H9 (cell line): ENCODE data around the gene NEIL1. TPM values are rescaled to one million over a fixed set of nuclear protein-coding genes. Genes with fewer than 3 reads are reported as not detected.

Experiments
- DNase-seq: peaks from one replicate; pipeline ENCODE4 v3.0.0-alpha.2; 2017
- H2AFZ ChIP-seq: one replicate; pipeline ENCODE4 v1.6.1; 2013; ENCODE audit warnings: mild to moderate bottlenecking, low read length, control low read depth, moderate library complexity
- H2AK5ac ChIP-seq: 2 replicates; pipeline ENCODE4 v1.6.1; 2013; ENCODE audit warnings: low read length, control low read depth, mixed read lengths; ENCODE audit not compliant: insufficient read length
- H2BK120ac ChIP-seq: one replicate; pipeline ENCODE4 v1.6.1; 2013; ENCODE audit warnings: low read depth, mild to moderate bottlenecking, low read length, control low read depth, inconsistent platforms; ENCODE audit not compliant: poor library complexity, severe bottlenecking
- H2BK12ac ChIP-seq: 2 replicates; pipeline ENCODE4 v1.6.1; 2013; ENCODE audit warnings: low read length, control low read depth, mixed read lengths, low read depth; ENCODE audit not compliant: insufficient read length
- H2BK15ac ChIP-seq: 2 replicates; pipeline ENCODE4 v1.6.1; 2013; ENCODE audit warnings: low read depth, low read length, control low read depth
- H2BK20ac ChIP-seq: one replicate; pipeline ENCODE4 v1.6.1; 2013; ENCODE audit warnings: low read depth, mild to moderate bottlenecking, low read length, control low read depth, inconsistent platforms; ENCODE audit not compliant: poor library complexity, severe bottlenecking
- H2BK5ac ChIP-seq: 2 replicates; pipeline ENCODE4 v1.6.1; 2013; ENCODE audit warnings: low read length, control low read depth, mixed read lengths; ENCODE audit not compliant: insufficient read length
- H3K14ac ChIP-seq: 2 replicates; pipeline ENCODE4 v1.6.1; 2013; ENCODE audit warnings: low read length, control low read depth; ENCODE audit not compliant: insufficient read depth
- H3K18ac ChIP-seq: 2 replicates; pipeline ENCODE4 v1.6.1; 2013; ENCODE audit warnings: low read depth, mild to moderate bottlenecking, mixed read lengths, low read length, control low read depth; ENCODE audit not compliant: insufficient read length
- H3K23ac ChIP-seq: 2 replicates; pipeline ENCODE4 v1.6.1; 2013; ENCODE audit warnings: low read length, control low read depth, mixed read lengths, low read depth; ENCODE audit not compliant: insufficient read length
- H3K23me2 ChIP-seq: 2 replicates; pipeline ENCODE4 v1.6.1; 2013; ENCODE audit warnings: low read depth, mild to moderate bottlenecking, mixed read lengths, low read length, control low read depth; ENCODE audit not compliant: insufficient read length, poor library complexity, severe bottlenecking
- H3K27ac ChIP-seq: 2 replicates; pipeline ENCODE4 v1.5.1; 2013; ENCODE audit warnings: low read length, control low read depth, mixed read lengths, low read depth; ENCODE audit not compliant: insufficient read length
- H3K27me3 ChIP-seq: 2 replicates; pipeline ENCODE4 v1.6.1; 2013; ENCODE audit warnings: low read length, control low read depth, inconsistent platforms; ENCODE audit not compliant: insufficient read depth
- H3K4ac ChIP-seq: 2 replicates; pipeline ENCODE4 v1.6.1; 2013; ENCODE audit warnings: low read depth, mild to moderate bottlenecking, control low read depth, inconsistent platforms, low read length, moderate library complexity
- H3K4me1 ChIP-seq: 2 replicates; pipeline ENCODE4 v1.6.1; 2013; ENCODE audit warnings: low read length, control low read depth, inconsistent platforms; ENCODE audit not compliant: insufficient read depth
- H3K4me2 ChIP-seq: 2 replicates; pipeline ENCODE4 v1.6.1; 2013; ENCODE audit warnings: low read length, control low read depth, mixed read lengths; ENCODE audit not compliant: insufficient read length, insufficient read depth
- H3K56ac ChIP-seq: 2 replicates; pipeline ENCODE4 v1.6.1; 2013; ENCODE audit warnings: low read depth, mild to moderate bottlenecking, mixed read lengths, low read length, control low read depth; ENCODE audit not compliant: insufficient read length
- H3K79me1 ChIP-seq: 2 replicates; pipeline ENCODE4 v1.6.1; 2013; ENCODE audit warnings: low read depth, mild to moderate bottlenecking, moderate library complexity, low read length, control low read depth, inconsistent platforms; ENCODE audit not compliant: insufficient read depth, poor library complexity, severe bottlenecking
- H3K79me2 ChIP-seq: 2 replicates; pipeline ENCODE4 v1.6.1; 2013; ENCODE audit warnings: low read length, control low read depth, inconsistent platforms; ENCODE audit not compliant: insufficient read depth
- H3K9ac ChIP-seq: 2 replicates; pipeline ENCODE4 v1.6.1; 2013; ENCODE audit warnings: low read length, control low read depth, mixed read lengths; ENCODE audit not compliant: insufficient read length; ENCODE audit errors: extremely low read depth
- H3K9me3 ChIP-seq: one replicate; pipeline ENCODE4 v1.6.1; 2013; ENCODE audit warnings: low read depth, low read length, inconsistent platforms; ENCODE audit not compliant: control insufficient read depth
- H3T11ph ChIP-seq: one replicate; pipeline ENCODE4 v1.6.1; 2013; ENCODE audit warnings: mild to moderate bottlenecking, low read length, control low read depth, inconsistent platforms
- H4K20me1 ChIP-seq: one replicate; pipeline ENCODE4 v1.6.1; 2013; ENCODE audit not compliant: control insufficient read depth, insufficient read length, insufficient read depth
- H4K5ac ChIP-seq: 2 replicates; pipeline ENCODE4 v1.6.1; 2013; ENCODE audit warnings: low read depth, mild to moderate bottlenecking, mixed read lengths, low read length, control low read depth; ENCODE audit not compliant: insufficient read length
- H4K8ac ChIP-seq: replicated peaks from 2 replicates; pipeline ENCODE4 v1.6.1; 2013; ENCODE audit warnings: low read length, control low read depth, mixed read lengths, low read depth; ENCODE audit not compliant: insufficient read length
- H4K91ac ChIP-seq: 2 replicates; pipeline ENCODE4 v1.6.1; 2013; ENCODE audit warnings: low read depth, mild to moderate bottlenecking, moderate library complexity, mixed read lengths, low read length, control low read depth; ENCODE audit not compliant: insufficient read length
- H3K27ac Mint-ChIP-seq, 3 experiments: 2 replicates in 2 of 3; 3 replicates in 1 of 3; pipeline ENCODE4 v1.8.0; 2020 to 2021; ENCODE audit warnings: mixed read lengths in 3 of 3, mild to moderate bottlenecking in 1 of 3, moderate library complexity in 1 of 3
- H3K27me3 Mint-ChIP-seq: 2 replicates; pipeline ENCODE4 v1.8.0; 2021; ENCODE audit warnings: low read depth, mild to moderate bottlenecking, moderate library complexity, mixed read lengths
- H3K36me3 Mint-ChIP-seq, 3 experiments: 2 replicates in 2 of 3; 3 replicates in 1 of 3; pipeline ENCODE4 v1.8.0; 2020 to 2021; ENCODE audit warnings: low read depth in 3 of 3, mixed read lengths in 3 of 3; ENCODE audit not compliant: insufficient read depth in 1 of 3
- H3K4me1 Mint-ChIP-seq, 2 experiments: 2 replicates each; pipeline ENCODE4 v1.8.0; 2020; ENCODE audit warnings: mixed read lengths in 2 of 2
- H3K4me3 Mint-ChIP-seq, 2 experiments: 2 replicates in 1 of 2; 3 replicates in 1 of 2; pipeline ENCODE4 v1.8.0; 2020 to 2021; ENCODE audit warnings: mild to moderate bottlenecking in 2 of 2, mixed read lengths in 2 of 2, moderate library complexity in 1 of 2
- H3K9me3 Mint-ChIP-seq, 2 experiments: 2 replicates in 1 of 2; 3 replicates in 1 of 2; pipeline ENCODE4 v1.8.0; 2020; ENCODE audit warnings: mild to moderate bottlenecking in 2 of 2, mixed read lengths in 2 of 2, moderate library complexity in 1 of 2
- CTCF ChIP-seq: fragments of 200-600 bp; sonication (generic); conservative IDR thresholded peaks from 3 replicates; pipeline ENCODE4 v1.8.0; 2021; ENCODE audit warnings: antibody characterized with exemption, mild to moderate bottlenecking
- WGBS: extraction: QIAGEN DNeasy Blood & Tissue Kit; methylation state at CpG from one replicate; pipeline ENCODE4 v1.1.7; 2013; ENCODE audit warnings: missing lambda C conversion rate, low lambda C conversion rate, mixed read lengths; ENCODE audit not compliant: insufficient read length; ENCODE audit errors: extremely low coverage; 5-methylcytosine and 5-hydroxymethylcytosine counted together
- total RNA-seq: library from RNA; stranded (reverse); gene quantifications from 2 replicates; pipeline ENCODE4 v1.2.1, GENCODE V29; 2021

NEIL1 gene
- total RNA-seq, 1 experiment from 2014 or later, result 16.5 TPM

GRCh38 chr15:75360391-75360790, 13.6 kb downstream of the NEIL1 start:
- Histone ChIP-seq H4K5ac (no peak overlapping the region), H3K4me2 (no peak overlapping the region), H3K9me3 (no peaks in the 10 kb centered on the region), H3K4ac (no peak overlapping the region), H2BK20ac (no peak overlapping the region), H3K79me2 (no peaks in the 10 kb centered on the region), H3K4me1 (no peaks in the 10 kb centered on the region), H3K79me1 (no peaks in the 10 kb centered on the region), H2BK12ac (no peak overlapping the region), H3K56ac (no peak overlapping the region), H4K8ac (no peak overlapping the region), H3K27ac (no peak overlapping the region), H3K23me2 (no peaks in the 10 kb centered on the region), H3K14ac (no peak overlapping the region), H2AFZ (no peak overlapping the region), H3K18ac (no peak overlapping the region), H3K23ac (no peak overlapping the region), H4K91ac (no peak overlapping the region), H2BK15ac (no peak overlapping the region), H3K9ac (no peak overlapping the region), H4K20me1 (no peaks in the 10 kb centered on the region), H2AK5ac (no peak overlapping the region), H3K27me3 (no peaks in the 10 kb centered on the region), H2BK5ac (no peak overlapping the region), H2BK120ac (no peak overlapping the region), H3T11ph (no peak overlapping the region)
- Mint-ChIP-seq H3K4me1 (no peaks in the 10 kb centered on the region; a peak in 1 of 4 replicates), H3K36me3 (peaks cover 10 to 41% (median 35%) of the 10 kb centered on the region in 3 experiments; a peak in 6 of 7 replicates), H3K27me3 (peaks cover 1% of the 10 kb centered on the region; the same call in 1 of the 2 replicates), H3K4me3 (no peak overlapping the region), H3K9me3 (no peaks in the 10 kb centered on the region), H3K27ac (0 out of 7 replicates have a peak overlapping the region, but pooled peaks of 1 of the 3 experiments have one; percentile 46)
- no peak for TF ChIP-seq CTCF
- no CpG with 5 or more reads among the region's 1 CpG for WGBS
- no peak for DNase-seq
